HEK293T (cell line): ENCODE results near the gene TTC39C.
"Not testable (repeated sequence)": the region's sequence is repeated elsewhere in the genome, so short reads cannot be mapped to it uniquely, and the experiment has no call there.

Experiments used
- CTCF ChIA-PET: fragments of 350-600 bp; formaldehyde crosslinking; extraction: SDS; loops from one replicate; lab custom pipeline; 2021; ENCODE audit warnings: antibody characterized with exemption, inconsistent platforms; lab: Yijun Ruan, JAX
- POLR2A ChIA-PET: fragments of 350-600 bp; formaldehyde crosslinking; extraction: SDS; loops from one replicate; lab custom pipeline; 2020; ENCODE audit warnings: antibody characterized with exemption, inconsistent platforms; lab: Yijun Ruan, JAX
- DNase-seq: peaks from one replicate; pipeline ENCODE4 v3.0.0; 2012; ENCODE audit warnings: mixed read lengths; ENCODE audit errors: extremely low spot score
- ARNT ChIP-seq: fragments of 450-650 bp; IDR thresholded peaks from 2 replicates; pipeline ENCODE4 v1.6.1; 2017; ENCODE audit warnings: mild to moderate bottlenecking
- BHLHE40 ChIP-seq: fragments of 450-650 bp; IDR thresholded peaks from 2 replicates; pipeline ENCODE4 v1.6.1; 2016; ENCODE audit warnings: mild to moderate bottlenecking, moderate library complexity, borderline replicate concordance
- CTBP1 ChIP-seq: fragments of 450-650 bp; IDR thresholded peaks from 2 replicates; pipeline ENCODE4 v1.6.1; 2016; ENCODE audit warnings: borderline replicate concordance
- ELF4 ChIP-seq: fragments of 450-650 bp; IDR thresholded peaks from 2 replicates; pipeline ENCODE4 v1.6.1; 2017; ENCODE audit warnings: antibody characterized with exemption
- FOXA1 ChIP-seq: fragments of 450-650 bp; IDR thresholded peaks from 2 replicates; pipeline ENCODE4 v1.6.1; 2016; ENCODE audit warnings: mild to moderate bottlenecking
- FOXK2 ChIP-seq: fragments of 450-650 bp; IDR thresholded peaks from 2 replicates; pipeline ENCODE4 v1.6.1; 2016; ENCODE audit warnings: mild to moderate bottlenecking
- FOXM1 ChIP-seq: fragments of 450-650 bp; IDR thresholded peaks from 2 replicates; pipeline ENCODE4 v1.6.1; 2017; ENCODE audit warnings: mild to moderate bottlenecking, borderline replicate concordance
- HDGF ChIP-seq: fragments of 450-650 bp; IDR thresholded peaks from 2 replicates; pipeline ENCODE4 v1.6.1; 2017; ENCODE audit warnings: antibody characterized with exemption, borderline replicate concordance
- L3MBTL2 ChIP-seq: fragments of 450-650 bp; conservative IDR thresholded peaks from 2 replicates; pipeline ENCODE4 v1.6.1; 2016; ENCODE audit warnings: mild to moderate bottlenecking
- LEF1 ChIP-seq: fragments of 450-650 bp; IDR thresholded peaks from 2 replicates; pipeline ENCODE4 v1.6.1; 2017; ENCODE audit warnings: mild to moderate bottlenecking, borderline replicate concordance
- NFRKB ChIP-seq: fragments of 450-650 bp; IDR thresholded peaks from 2 replicates; pipeline ENCODE4 v1.6.1; 2016; ENCODE audit warnings: mild to moderate bottlenecking, moderate library complexity
- SP1 ChIP-seq: fragments of 450-650 bp; IDR thresholded peaks from 2 replicates; pipeline ENCODE4 v1.6.1; 2017
- SUZ12 ChIP-seq: fragments of 450-650 bp; IDR thresholded peaks from 2 replicates; pipeline ENCODE4 v1.6.1; 2016; ENCODE audit warnings: mild to moderate bottlenecking
- TARDBP ChIP-seq: fragments of 450-650 bp; IDR thresholded peaks from 2 replicates; pipeline ENCODE4 v1.6.1; 2016
- ZNF384 ChIP-seq: fragments of 450-650 bp; IDR thresholded peaks from 2 replicates; pipeline ENCODE4 v1.6.1; 2016
- TF ChIP-seq, protein P1 (sequence below): fragments of 450-650 bp; IDR thresholded peaks from 2 replicates; pipeline ENCODE4 v1.6.1; 2016

TTC39C gene

DNA sequence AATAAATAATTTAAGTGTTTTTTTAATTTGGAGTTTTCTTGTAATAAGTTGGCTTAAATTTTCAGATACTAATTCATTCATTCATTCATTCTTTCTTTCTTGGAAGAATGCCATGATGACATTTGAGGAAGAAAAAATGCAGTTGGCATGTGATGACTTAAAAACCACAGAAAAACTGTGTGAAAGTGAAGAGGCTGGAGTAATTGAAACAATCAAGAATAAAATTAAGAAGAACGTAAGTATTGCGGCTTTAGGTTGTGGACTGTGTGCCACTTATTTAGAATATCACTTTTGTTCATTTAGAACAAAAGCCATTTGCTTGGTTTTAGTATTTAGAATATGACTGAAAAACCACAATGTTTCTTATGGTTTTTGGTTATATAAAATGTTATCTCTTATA is 51.4 kb downstream of the TTC39C start:
- TF ChIP-seq HDGF (no peak), BHLHE40 (no peak), FOXM1 (no peak)
- ChIA-PET CTCF (interaction anchor here (0.8 kb wide), 1 partner anchor 11 kb away, joined by 3 read pairs; no protein-coding TSS in a partner anchor), POLR2A (no interaction called here)
- DNase-seq = no peak

DNA sequence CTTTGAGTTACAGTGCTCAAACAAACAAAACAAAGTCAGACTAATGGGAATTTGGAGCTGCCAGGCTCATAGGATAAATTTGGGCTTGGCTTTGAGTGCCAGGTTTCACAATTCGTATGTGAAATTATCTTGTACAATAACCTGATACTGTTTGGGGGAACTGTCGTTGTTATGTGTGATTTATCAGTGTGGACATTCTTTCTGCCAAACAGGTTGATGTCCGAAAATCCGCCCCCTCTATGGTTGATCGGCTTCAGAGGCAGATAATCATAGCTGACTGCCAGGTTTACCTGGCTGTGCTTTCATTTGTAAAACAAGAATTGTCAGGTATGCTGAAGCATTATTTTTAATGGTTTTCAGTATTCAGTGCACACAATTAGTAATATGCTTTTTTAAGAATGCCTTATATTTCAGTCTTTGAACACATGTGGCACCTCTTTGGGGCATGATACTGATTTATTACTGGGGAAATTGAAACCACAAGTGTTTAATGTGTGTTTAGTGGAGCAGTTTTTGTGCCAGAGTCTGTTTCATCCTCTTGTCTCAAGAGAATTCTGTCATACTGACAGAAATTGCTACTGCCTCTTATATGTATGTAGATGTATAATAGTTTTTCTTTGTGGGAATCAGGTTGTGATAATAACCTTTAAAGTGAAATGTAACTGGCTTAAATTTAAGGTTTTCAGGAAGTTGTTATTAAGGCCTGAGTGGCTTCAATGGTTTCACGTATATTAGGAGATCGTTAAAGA is 54.6 kb downstream of the TTC39C start:
- POLR2A ChIA-PET = no interaction called here
- CTCF ChIA-PET = interaction anchor here (0.6 kb wide), 1 partner anchor 42 kb away, joined by 3 read pairs; no protein-coding TSS in a partner anchor
- no peak for DNase-seq
- TF ChIP-seq NFRKB (no peak), LEF1 (no peak)

DNA sequence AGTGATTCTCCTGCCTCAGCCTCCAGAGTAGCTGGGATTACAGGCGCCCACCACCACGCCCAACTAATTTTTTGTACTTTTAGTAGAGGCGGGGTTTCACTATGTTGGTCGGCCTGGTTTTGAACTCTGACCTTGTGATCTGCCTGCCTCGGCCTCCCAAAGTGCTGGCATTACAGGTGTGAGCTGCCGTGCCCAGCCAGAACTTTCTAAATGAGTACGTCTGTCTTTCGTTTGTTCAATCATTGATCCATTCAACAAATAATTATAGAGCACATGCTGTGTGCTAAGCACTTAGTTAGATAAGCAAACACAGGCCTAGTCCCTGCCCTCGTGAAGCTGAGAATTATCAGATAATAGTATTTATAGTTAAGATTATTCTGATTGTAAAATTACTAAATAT is 56.5 kb downstream of the TTC39C start:
- POLR2A ChIA-PET = no interaction called here
- DNase-seq = no peak
- CTCF ChIA-PET = interaction anchor here (0.6 kb wide), 1 partner anchor 43 kb away, joined by 3 read pairs; no protein-coding TSS in a partner anchor
- TF ChIP-seq HDGF = no peak
- TF ChIP-seq TARDBP = no peak
- TF ChIP-seq SP1 = no peak
- TF ChIP-seq SUZ12 = no peak
- TF ChIP-seq FOXA1 = no peak
- TF ChIP-seq FOXM1 = no peak
- no peak for TF ChIP-seq ZNF384
- TF ChIP-seq, protein P1, sequence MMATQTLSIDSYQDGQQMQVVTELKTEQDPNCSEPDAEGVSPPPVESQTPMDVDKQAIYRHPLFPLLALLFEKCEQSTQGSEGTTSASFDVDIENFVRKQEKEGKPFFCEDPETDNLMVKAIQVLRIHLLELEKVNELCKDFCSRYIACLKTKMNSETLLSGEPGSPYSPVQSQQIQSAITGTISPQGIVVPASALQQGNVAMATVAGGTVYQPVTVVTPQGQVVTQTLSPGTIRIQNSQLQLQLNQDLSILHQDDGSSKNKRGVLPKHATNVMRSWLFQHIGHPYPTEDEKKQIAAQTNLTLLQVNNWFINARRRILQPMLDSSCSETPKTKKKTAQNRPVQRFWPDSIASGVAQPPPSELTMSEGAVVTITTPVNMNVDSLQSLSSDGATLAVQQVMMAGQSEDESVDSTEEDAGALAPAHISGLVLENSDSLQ = no peak
- TF ChIP-seq ARNT = no peak

DNA sequence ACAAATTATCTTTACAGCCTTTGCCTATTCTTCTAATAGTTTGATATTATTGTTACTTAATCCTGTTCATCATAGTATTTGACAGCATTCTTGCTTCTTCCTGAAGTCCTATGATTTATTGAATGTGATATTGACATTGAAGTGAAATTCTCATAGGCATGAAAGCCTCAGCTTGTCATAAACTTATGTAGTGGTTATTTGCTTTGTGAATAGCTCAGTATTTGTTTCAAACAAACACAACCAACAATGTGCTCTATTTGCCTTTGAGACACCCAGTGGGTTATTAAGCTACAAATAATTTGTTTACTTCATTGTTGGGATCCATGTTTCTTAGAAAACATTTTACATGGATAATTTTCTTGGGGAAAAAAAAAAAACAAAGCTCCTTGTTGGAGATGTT is 57.2 kb downstream of the TTC39C start:
- CTCF ChIA-PET = no interaction called here
- no peak for DNase-seq
- TF ChIP-seq FOXA1 = no peak
- TF ChIP-seq, protein P1 = peak; percentile 40
- POLR2A ChIA-PET = no interaction called here

DNA sequence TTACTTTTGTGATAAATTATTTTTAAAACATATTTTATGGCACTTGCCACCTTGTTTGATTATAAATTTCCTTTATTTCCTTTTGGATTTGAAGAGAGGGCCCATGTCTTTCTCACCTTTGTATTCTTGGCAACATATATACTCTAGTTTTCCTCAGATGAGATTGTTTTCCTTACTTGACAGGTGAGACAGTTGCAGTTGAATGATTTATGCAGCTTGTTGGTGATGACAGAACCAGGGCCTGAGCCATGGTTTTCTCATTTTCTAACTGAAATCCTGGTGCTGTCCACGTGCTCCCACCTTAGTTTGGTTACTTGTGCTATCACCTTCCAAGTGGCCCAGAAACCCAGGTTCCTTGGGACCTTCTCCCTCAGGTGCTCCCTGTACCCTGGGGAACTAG is 58.2 kb downstream of the TTC39C start:
- ChIA-PET CTCF (interaction anchor here (0.6 kb wide), 2 partner anchors 104 to 942 kb away, joined by 3 to 6 read pairs; no protein-coding TSS in a partner anchor), POLR2A (no interaction called here)
- no peak for DNase-seq
- TF ChIP-seq FOXA1 = no peak
- no peak for TF ChIP-seq L3MBTL2
- no peak for TF ChIP-seq ELF4
- no peak for TF ChIP-seq NFRKB
- TF ChIP-seq ZNF384 = no peak
- TF ChIP-seq, protein P1 = peak; percentile 54
- no peak for TF ChIP-seq SUZ12
- no peak for TF ChIP-seq SP1

DNA sequence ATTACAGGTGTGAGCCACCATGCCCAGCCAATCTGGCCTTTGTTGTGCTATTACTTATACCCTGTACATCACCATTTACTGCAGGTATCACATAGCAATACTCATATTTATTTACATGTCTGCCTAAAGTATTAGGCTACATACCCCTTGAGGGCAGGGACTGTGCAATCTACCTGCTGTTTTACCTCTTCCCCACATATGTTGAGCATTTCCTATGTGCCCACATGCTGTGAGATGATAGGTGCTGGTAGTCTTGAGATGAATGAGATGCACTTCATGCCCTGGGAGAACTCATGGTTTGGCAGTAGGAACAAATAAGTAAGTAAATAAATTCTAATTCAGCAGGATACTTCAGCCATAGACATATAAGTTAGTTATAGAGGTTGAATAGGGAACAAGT is 59.2 kb downstream of the TTC39C start:
- TF ChIP-seq NFRKB (no peak), L3MBTL2 (no peak), ELF4 (no peak), LEF1 (no peak), ARNT (no peak), HDGF (no peak), ZNF384 (no peak), FOXM1 (no peak), SUZ12 (no peak), FOXA1 (no peak), CTBP1 (no peak), BHLHE40 (no peak), FOXK2 (no peak), SP1 (no peak), TARDBP (no peak)
- TF ChIP-seq, protein P1 = no peak
- POLR2A ChIA-PET = no interaction called here
- CTCF ChIA-PET = no interaction called here
- DNase-seq = no peak

DNA sequence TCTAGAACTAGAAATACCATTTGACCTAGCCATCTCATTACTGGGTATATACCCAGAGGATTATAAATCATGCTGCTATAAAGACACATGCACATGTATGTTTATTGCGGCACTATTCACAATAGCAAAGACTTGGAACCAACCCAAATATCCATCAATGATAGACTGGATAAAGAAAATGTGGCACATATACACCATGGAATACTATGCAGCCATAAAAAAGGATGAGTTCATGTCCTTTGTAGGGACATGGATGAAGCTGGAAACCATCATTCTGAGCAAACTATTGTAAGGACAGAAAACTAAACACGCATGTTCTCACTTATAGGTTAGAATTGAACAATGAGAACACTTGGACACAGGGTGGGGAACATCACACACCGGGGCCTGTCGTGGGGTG is 60.2 kb downstream of the TTC39C start:
- DNase-seq, POLR2A ChIA-PET, CTCF ChIA-PET: not testable (repeated sequence)
